ENCODE data around the gene WWC2.

GRCh38 chr4:183053681-183054080, 45.4 kb upstream of the WWC2 start:
- TF ChIP-seq CTCF (IDR thresholded peaks at IDR 0.05; ENCODE audit: insufficient read depth, low read length, poor library complexity, severe bottlenecking) (no peak), EZH2phosphoT487 (conservative IDR thresholded peaks at IDR 0.05; ENCODE audit: low read length) (no peak)
